K562 (cell line): Measurements from ENCODE around the gene PDRG1. TPM values are rescaled to one million over a fixed set of nuclear protein-coding genes. Genes with fewer than 3 reads are reported as not detected.

Source experiments
- ATAC-seq: fragments of 200-7000 bp; cut with Tn5 transposase; 3 replicates; pipeline ENCODE4 v1.9.1; 2020; ENCODE audit warnings: moderate library complexity
- BruUV-seq: library from RNA; stranded (reverse); fragments of 400-500 nt; replicated peaks from 2 replicates; lab custom pipeline; 2021; lab: Mats Ljungman, UMichigan
- CTCF ChIA-PET: fragments of 300-600 bp; formaldehyde crosslinking; extraction: SDS; loops from one replicate; lab custom pipeline; 2021; ENCODE audit warnings: low intra/inter-chr PET ratio; lab: Yijun Ruan, JAX
- POLR2A ChIA-PET: fragments of 300-600, 350-650 bp; sonication (Branson Sonifier 250); formaldehyde crosslinking; extraction: SDS; loops from one replicate; lab custom pipeline; 2021; ENCODE audit warnings: antibody characterized with exemption, inconsistent platforms; lab: Yijun Ruan, JAX
- DNase-seq, 4 experiments: peaks; one replicate each; pipeline versions ENCODE4 v3.0.0 to v3.0.0-alpha.2; 2011 to 2018; ENCODE audit warnings: low spot score in 3 of 4, mixed read lengths in 3 of 4; ENCODE audit errors: extremely low read depth in 1 of 4
- FAIRE-seq: peaks from 2 replicates; lab custom pipeline; 2011; peaks lifted over from hg19 to GRCh38; lab: Jason Lieb, UNC
- H2AFZ ChIP-seq: 2 replicates; pipeline ENCODE4 v1.6.0; 2011; ENCODE audit warnings: low read depth, low read length, control low read depth, inconsistent platforms
- H3K27ac ChIP-seq: fragments of 200-600 bp; 3 replicates; pipeline ENCODE4 v1.8.0; 2011; ENCODE audit warnings: low read depth, mild to moderate bottlenecking, control low read depth, inconsistent platforms, low read length, moderate library complexity, mixed read lengths; ENCODE audit errors: extremely low read depth
- H3K27me3 ChIP-seq, 2 experiments: fragments of 300-600 bp in 1 of 2; 2 replicates in 1 of 2; 3 replicates in 1 of 2; pipeline versions ENCODE4 v1.6.0 to v1.8.0; 2011; ENCODE audit warnings: inconsistent platforms in 2 of 2, low read length in 2 of 2, mild to moderate bottlenecking in 1 of 2, mixed read lengths in 1 of 2, moderate library complexity in 1 of 2; ENCODE audit not compliant: control insufficient read depth in 2 of 2, insufficient read depth in 2 of 2
- H3K36me3 ChIP-seq: fragments of 300-600 bp; 3 replicates; pipeline ENCODE4 v1.8.0; 2011; ENCODE audit warnings: mild to moderate bottlenecking, low read length, inconsistent platforms; ENCODE audit not compliant: control insufficient read depth, insufficient read depth
- H3K4me1 ChIP-seq, 2 experiments: fragments of 200-600 bp in 1 of 2; replicated peaks in 1 of 2; 2 replicates in 1 of 2; 3 replicates in 1 of 2; pipeline versions ENCODE4 v1.5.1 to v1.8.0; 2011; ENCODE audit warnings: inconsistent platforms in 2 of 2, low read length in 2 of 2, mild to moderate bottlenecking in 1 of 2, mixed read lengths in 1 of 2, moderate library complexity in 1 of 2; ENCODE audit not compliant: control insufficient read depth in 2 of 2, insufficient read depth in 2 of 2
- H3K4me2 ChIP-seq: 2 replicates; pipeline ENCODE4 v1.6.1; 2011; ENCODE audit warnings: low read length, control low read depth, inconsistent platforms, mixed read lengths; ENCODE audit not compliant: insufficient read depth
- H3K4me3 ChIP-seq: fragments of 200-600 bp; sonication (generic), shearing (Covaris generic); 2 replicates; pipeline ENCODE4 v1.5.1; 2016; ENCODE audit warnings: control low read depth, inconsistent platforms
- H3K79me2 ChIP-seq: fragments of 200-600 bp; 3 replicates; pipeline ENCODE4 v1.8.0; 2011; ENCODE audit warnings: low read length, inconsistent platforms; ENCODE audit not compliant: control insufficient read depth, insufficient read depth
- H3K9ac ChIP-seq, 2 experiments: 2 replicates each; pipeline versions ENCODE4 v1.6.0 to v1.6.1; 2011; ENCODE audit warnings: low read depth in 2 of 2, low read length in 2 of 2, control low read depth in 1 of 2, inconsistent platforms in 1 of 2, mild to moderate bottlenecking in 1 of 2, mixed read lengths in 1 of 2; ENCODE audit not compliant: insufficient read depth in 1 of 2
- H3K9me1 ChIP-seq: one replicate; pipeline ENCODE4 v1.6.0; 2011; ENCODE audit warnings: inconsistent platforms, mild to moderate bottlenecking, low read length, moderate library complexity; ENCODE audit not compliant: control insufficient read depth, insufficient read depth
- H3K9me3 ChIP-seq: replicated peaks from 2 replicates; pipeline ENCODE4 v1.5.1; 2011; ENCODE audit warnings: low read depth, low read length, inconsistent platforms; ENCODE audit not compliant: control insufficient read depth, insufficient read depth
- H4K20me1 ChIP-seq: replicated peaks from 2 replicates; pipeline ENCODE4 v1.6.1; 2011; ENCODE audit warnings: low read length, inconsistent platforms, mixed read lengths; ENCODE audit not compliant: control insufficient read depth, insufficient read depth
- ATF3 ChIP-seq, 2 experiments: fragments of 450-650 bp in 1 of 2; sonication (generic) in 1 of 2; formaldehyde crosslinking in 1 of 2; IDR thresholded peaks in 1 of 2; conservative IDR thresholded peaks in 1 of 2; 2 replicates each; pipeline versions ENCODE4 v1.6.1 to v1.8.1; 2016 to 2023; ENCODE audit warnings: mild to moderate bottlenecking in 2 of 2, moderate library complexity in 2 of 2, inconsistent platforms in 1 of 2, missing genetic modification reagents in 1 of 2
- EP300 ChIP-seq: IDR thresholded peaks from 2 replicates; pipeline ENCODE4 v1.6.1; 2012; ENCODE audit warnings: low read length, improper control_type of control experiment
- GTF2F1 ChIP-seq: IDR thresholded peaks from 2 replicates; pipeline ENCODE4 v1.6.1; 2011; ENCODE audit warnings: low read depth, low read length, improper control_type of control experiment
- HNRNPUL1 ChIP-seq: fragments of 200-400 bp; formaldehyde crosslinking; IDR thresholded peaks from 2 replicates; pipeline ENCODE4 v1.6.1; 2017; ENCODE audit warnings: low read length
- KDM1A ChIP-seq, 2 experiments: fragments of 450-650 bp; IDR thresholded peaks; 2 replicates each; pipeline ENCODE4 v1.6.1; 2016; ENCODE audit warnings: mild to moderate bottlenecking in 2 of 2
- NCOA1 ChIP-seq: fragments of 450-650 bp; IDR thresholded peaks from 2 replicates; pipeline ENCODE4 v1.6.1; 2016; ENCODE audit warnings: low read depth
- NRF1 ChIP-seq, 2 experiments: fragments of 450-650 bp; IDR thresholded peaks in 1 of 2; conservative IDR thresholded peaks in 1 of 2; 2 replicates each; pipeline ENCODE4 v1.6.1; 2014; ENCODE audit warnings: mild to moderate bottlenecking in 2 of 2
- OTX1 ChIP-seq: fragments of 450-650 bp; formaldehyde crosslinking; IDR thresholded peaks from 2 replicates; pipeline ENCODE4 v1.4.0; 2022; ENCODE audit warnings: mild to moderate bottlenecking
- SMARCC2 ChIP-seq: fragments of 450-650 bp; IDR thresholded peaks from 2 replicates; pipeline ENCODE4 v1.6.1; 2017; ENCODE audit warnings: antibody characterized with exemption, moderate library complexity, mild to moderate bottlenecking, low read depth
- TBL1XR1 ChIP-seq, 2 experiments: IDR thresholded peaks; 2 replicates each; pipeline ENCODE4 v1.6.1; 2012; ENCODE audit warnings: improper control_type of control experiment in 2 of 2, low read length in 2 of 2, mild to moderate bottlenecking in 1 of 2
- ZBTB40 ChIP-seq, 2 experiments: fragments of 450-650 bp in 1 of 2; sonication (generic) in 1 of 2; formaldehyde crosslinking in 1 of 2; IDR thresholded peaks; 2 replicates each; pipeline versions ENCODE4 v1.7.1 to v1.9.0; 2016 to 2022; ENCODE audit warnings: inconsistent platforms in 1 of 2, mild to moderate bottlenecking in 1 of 2, missing genetic modification reagents in 1 of 2
- ZFP36 ChIP-seq: fragments of 150-350 bp; IDR thresholded peaks from 2 replicates; pipeline ENCODE4 v1.6.1; 2018; ENCODE audit warnings: low read length, low read depth; ENCODE audit not compliant: partially characterized antibody
- ZNF311 ChIP-seq: fragments of 250-450 bp; sonication (Bioruptor Pico); IDR thresholded peaks from 2 replicates; pipeline ENCODE4 v1.4.0; 2020; ENCODE audit warnings: mild to moderate bottlenecking, moderate library complexity
- WGBS: fragments of 100-300 bp; shearing (Covaris generic); methylation state at CpG from one replicate; pipeline ENCODE4 v1.1.6; 2016; ENCODE audit warnings: low coverage, mixed read lengths; ENCODE audit not compliant: insufficient coverage; ENCODE audit errors: missing lambda C conversion rate; 5-methylcytosine and 5-hydroxymethylcytosine counted together
- in situ Hi-C: fragments of 300-500 bp; cut with MboI; formaldehyde crosslinking; loops from 4 replicates; pipeline ENCODE4 v1.15.0; 2018; ENCODE audit warnings: inconsistent platforms, mixed read lengths
- intact Hi-C: fragments of 100-400 bp; cut with micrococcal nuclease; formaldehyde crosslinking; loops from 2 replicates; pipeline ENCODE4 v1.14.2; 2022
- polyA plus RNA-seq, 8 experiments: library from polyadenylated mRNA; depleted of rRNA in 4 of 8; stranded (reverse) in 5 of 8; unstranded in 3 of 8; fragments of >200 nt; fragmentation: Nextera tagmentation in 2 of 8; fragmentation: Illumina TruSeq in 1 of 8; extraction: Ambion mirVana in 2 of 8; extraction: Trizol in 1 of 8; gene quantifications; 2 replicates each; pipeline versions ENCODE4 v1.2.1 to v1.2.3, GENCODE V29; 2011 to 2014; ENCODE audit warnings: inconsistent platforms in 1 of 8, missing spikeins in 1 of 8
- total RNA-seq, 7 experiments: library from RNA; depleted of rRNA in 6 of 7; stranded (reverse); fragments of >200 nt in 6 of 7; fragmentation: Illumina TruSeq in 2 of 7; extraction: Trizol in 2 of 7; gene quantifications; 2 replicates each; pipeline versions ENCODE4 v1.2.1 to v1.2.3, GENCODE V29; 2011 to 2021; ENCODE audit warnings: low replicate concordance in 1 of 7

The PDRG1 gene
- total and polyA plus RNA-seq, 9 of the 15 experiments (the other 6 are each of a cell fraction or from before 2014, with no cell fraction given) = 12.6 to 58.6 (median 26.1) TPM

- H3K9me3 ChIP-seq = no peaks in the 10 kb centered on the region
- ATAC-seq = no peak
- no peak for FAIRE-seq
- POLR2A ChIA-PET = no interaction called here
- BruUV-seq = no TSS peak
- no peak for DNase-seq
- CTCF ChIA-PET = no interaction called here
- WGBS = 7% methylated on average over 5 of the region's 5 CpGs
- no peak overlapping the region for H3K27ac ChIP-seq
- H3K4me2 ChIP-seq = no peak overlapping the region
- in situ Hi-C loops = no loop called here
- peaks cover 2 to 32% of the 10 kb centered on the region in 2 experiments; a peak in 3 of 5 replicates for H3K27me3 ChIP-seq
- H3K36me3 ChIP-seq = no peaks in the 10 kb centered on the region
- no peaks in the 10 kb centered on the region for H3K79me2 ChIP-seq
- H2AFZ ChIP-seq = no peak overlapping the region
- no peaks in the 10 kb centered on the region; a peak in 1 of 5 replicates for H3K4me1 ChIP-seq
- intact Hi-C loops = no loop called here
- no peak overlapping the region for H3K9ac ChIP-seq
- H3K9me1 ChIP-seq = no peaks in the 10 kb centered on the region
- no peak overlapping the region for H3K4me3 ChIP-seq
- H4K20me1 ChIP-seq = no peaks in the 10 kb centered on the region; the same call in none of the 2 replicates
- TF ChIP-seq EP300 (no peak), TBL1XR1 (IDR thresholded peaks at IDR 0.05; ENCODE audit: low read length in 2 of 2) (no peak), OTX1 (CRISPR knock-in tag) (no peak), HNRNPUL1 (no peak), ATF3 (IDR thresholded peaks at IDR 0.05) (peak; percentile 21; the same call in 1 of the 2 replicates), ATF3 (CRISPR knock-in tag; conservative IDR thresholded peaks at IDR 0.05) (no peak), NCOA1 (no peak), KDM1A (IDR thresholded peaks at IDR 0.05) (peak in 1 of 2 experiments; percentile 31; a peak in 1 of 4 replicates), SMARCC2 (no peak), ZFP36 (peak; percentile 74), ZNF311 (no peak), ZBTB40 (IDR thresholded peaks at IDR 0.05) (no peak), ZBTB40 (CRISPR knock-in tag; IDR thresholded peaks at IDR 0.05) (no peak), GTF2F1 (no peak), NRF1 (conservative IDR thresholded peaks at IDR 0.05 in 1 of 2, IDR thresholded peaks at IDR 0.05 in 1 of 2) (no peak)
These were observed 36.7 kb upstream of the PDRG1 start for GRCh38 chr20:31988430-31989015.
